HepG2 (cell line): Measurements from ENCODE around the gene MEGF6. TPM values are rescaled to one million over a fixed set of nuclear protein-coding genes. Genes with fewer than 3 reads are reported as not detected.

Experiments
- HNRNPL ChIP-seq: fragments of 200-400 bp; formaldehyde crosslinking; IDR thresholded peaks from 2 replicates; pipeline ENCODE4 v1.6.1; 2017; ENCODE audit warnings: mild to moderate bottlenecking, low read depth, low read length
- RAD21 ChIP-seq: fragments of 450-650 bp; formaldehyde crosslinking; IDR thresholded peaks from 2 replicates; pipeline ENCODE4 v1.5.0; 2020; ENCODE audit warnings: mild to moderate bottlenecking
- ZNF747 ChIP-seq: sonication (generic); formaldehyde crosslinking; IDR thresholded peaks from 2 replicates; pipeline ENCODE4 v1.8.1; 2023; ENCODE audit warnings: missing genetic modification reagents, mild to moderate bottlenecking, borderline replicate concordance
- polyA plus RNA-seq, 8 experiments: library from polyadenylated mRNA; depleted of rRNA in 3 of 8; stranded (reverse) in 7 of 8; unstranded in 1 of 8; fragments of >200 nt; fragmentation: Illumina TruSeq in 4 of 8; extraction: Trizol in 4 of 8; gene quantifications; 2 replicates each; pipeline versions ENCODE4 v1.2.1 to v1.2.3, GENCODE V29; 2011 to 2016; ENCODE audit warnings: low read depth in 4 of 8, missing spikeins in 1 of 8, mixed read lengths in 1 of 8; ENCODE audit not compliant: insufficient read depth in 1 of 8
- total RNA-seq, 5 experiments: library from RNA; depleted of rRNA; stranded (reverse); fragments of >200 nt; fragmentation: Illumina TruSeq; extraction: Trizol; gene quantifications; 2 replicates each; pipeline ENCODE4 v1.2.3, GENCODE V29; 2016; ENCODE audit warnings: low read depth in 1 of 5
- TF ChIP-seq, protein P1 (sequence below): sonication (generic); formaldehyde crosslinking; IDR thresholded peaks from 2 replicates; pipeline ENCODE4 v1.5.0; 2020; ENCODE audit warnings: mild to moderate bottlenecking, missing genetic modification reagents, borderline replicate concordance
- TF ChIP-seq, protein P2 (sequence below): sonication (generic); formaldehyde crosslinking; IDR thresholded peaks from 2 replicates; pipeline ENCODE4 v1.8.0; 2023; ENCODE audit warnings: mild to moderate bottlenecking, missing genetic modification reagents

Gene MEGF6
- total and polyA plus RNA-seq, 2 of the 13 experiments (the other 11 are each of a cell fraction or from before 2014, with no cell fraction given) = 1.9 TPM

DNA sequence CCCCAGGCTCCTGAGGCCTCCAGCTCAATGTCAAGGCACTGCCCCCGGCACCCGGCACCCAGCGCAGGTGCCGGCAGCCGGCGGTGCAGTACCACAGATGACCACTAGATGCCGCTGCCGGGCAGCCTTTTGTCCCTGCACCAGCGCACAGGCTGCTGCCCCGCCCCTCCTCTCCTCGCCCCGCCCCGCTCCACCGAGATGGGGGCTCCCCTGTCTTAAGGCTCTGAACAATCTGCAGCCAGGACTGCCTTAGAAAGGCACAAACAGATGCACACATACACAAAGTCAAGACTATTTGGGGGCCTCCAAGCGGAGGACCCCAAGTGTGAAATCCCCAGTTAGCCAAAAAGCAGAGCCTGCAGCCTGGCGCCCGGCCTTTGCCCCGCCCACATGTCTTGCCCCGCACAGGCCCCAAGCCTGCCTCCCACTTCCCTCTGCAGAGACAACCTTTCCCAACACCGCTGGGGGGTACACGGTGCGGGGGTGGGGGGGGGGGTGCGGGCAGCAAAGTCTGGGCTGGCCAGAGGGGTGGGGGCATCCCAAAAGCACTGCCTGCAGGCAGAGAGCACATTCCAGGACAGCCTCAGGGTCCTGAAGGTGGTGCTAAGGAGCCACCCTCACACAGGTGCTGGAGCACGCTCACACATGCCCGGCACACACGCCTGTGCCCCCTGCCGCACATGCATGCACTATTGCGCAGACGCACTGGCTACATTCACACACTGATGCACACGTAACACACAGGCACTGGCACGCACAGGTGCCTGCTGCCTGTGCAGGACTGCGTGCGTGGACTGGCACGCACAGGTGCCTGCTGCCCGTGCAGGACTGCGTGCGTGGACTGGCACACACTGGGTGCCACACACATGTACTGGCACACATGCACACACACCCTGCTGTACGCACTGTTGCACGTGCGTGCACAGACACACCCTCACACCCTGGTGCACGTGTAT lies 119.7 kb downstream of the MEGF6 start (continued):
- TF ChIP-seq, protein P1, sequence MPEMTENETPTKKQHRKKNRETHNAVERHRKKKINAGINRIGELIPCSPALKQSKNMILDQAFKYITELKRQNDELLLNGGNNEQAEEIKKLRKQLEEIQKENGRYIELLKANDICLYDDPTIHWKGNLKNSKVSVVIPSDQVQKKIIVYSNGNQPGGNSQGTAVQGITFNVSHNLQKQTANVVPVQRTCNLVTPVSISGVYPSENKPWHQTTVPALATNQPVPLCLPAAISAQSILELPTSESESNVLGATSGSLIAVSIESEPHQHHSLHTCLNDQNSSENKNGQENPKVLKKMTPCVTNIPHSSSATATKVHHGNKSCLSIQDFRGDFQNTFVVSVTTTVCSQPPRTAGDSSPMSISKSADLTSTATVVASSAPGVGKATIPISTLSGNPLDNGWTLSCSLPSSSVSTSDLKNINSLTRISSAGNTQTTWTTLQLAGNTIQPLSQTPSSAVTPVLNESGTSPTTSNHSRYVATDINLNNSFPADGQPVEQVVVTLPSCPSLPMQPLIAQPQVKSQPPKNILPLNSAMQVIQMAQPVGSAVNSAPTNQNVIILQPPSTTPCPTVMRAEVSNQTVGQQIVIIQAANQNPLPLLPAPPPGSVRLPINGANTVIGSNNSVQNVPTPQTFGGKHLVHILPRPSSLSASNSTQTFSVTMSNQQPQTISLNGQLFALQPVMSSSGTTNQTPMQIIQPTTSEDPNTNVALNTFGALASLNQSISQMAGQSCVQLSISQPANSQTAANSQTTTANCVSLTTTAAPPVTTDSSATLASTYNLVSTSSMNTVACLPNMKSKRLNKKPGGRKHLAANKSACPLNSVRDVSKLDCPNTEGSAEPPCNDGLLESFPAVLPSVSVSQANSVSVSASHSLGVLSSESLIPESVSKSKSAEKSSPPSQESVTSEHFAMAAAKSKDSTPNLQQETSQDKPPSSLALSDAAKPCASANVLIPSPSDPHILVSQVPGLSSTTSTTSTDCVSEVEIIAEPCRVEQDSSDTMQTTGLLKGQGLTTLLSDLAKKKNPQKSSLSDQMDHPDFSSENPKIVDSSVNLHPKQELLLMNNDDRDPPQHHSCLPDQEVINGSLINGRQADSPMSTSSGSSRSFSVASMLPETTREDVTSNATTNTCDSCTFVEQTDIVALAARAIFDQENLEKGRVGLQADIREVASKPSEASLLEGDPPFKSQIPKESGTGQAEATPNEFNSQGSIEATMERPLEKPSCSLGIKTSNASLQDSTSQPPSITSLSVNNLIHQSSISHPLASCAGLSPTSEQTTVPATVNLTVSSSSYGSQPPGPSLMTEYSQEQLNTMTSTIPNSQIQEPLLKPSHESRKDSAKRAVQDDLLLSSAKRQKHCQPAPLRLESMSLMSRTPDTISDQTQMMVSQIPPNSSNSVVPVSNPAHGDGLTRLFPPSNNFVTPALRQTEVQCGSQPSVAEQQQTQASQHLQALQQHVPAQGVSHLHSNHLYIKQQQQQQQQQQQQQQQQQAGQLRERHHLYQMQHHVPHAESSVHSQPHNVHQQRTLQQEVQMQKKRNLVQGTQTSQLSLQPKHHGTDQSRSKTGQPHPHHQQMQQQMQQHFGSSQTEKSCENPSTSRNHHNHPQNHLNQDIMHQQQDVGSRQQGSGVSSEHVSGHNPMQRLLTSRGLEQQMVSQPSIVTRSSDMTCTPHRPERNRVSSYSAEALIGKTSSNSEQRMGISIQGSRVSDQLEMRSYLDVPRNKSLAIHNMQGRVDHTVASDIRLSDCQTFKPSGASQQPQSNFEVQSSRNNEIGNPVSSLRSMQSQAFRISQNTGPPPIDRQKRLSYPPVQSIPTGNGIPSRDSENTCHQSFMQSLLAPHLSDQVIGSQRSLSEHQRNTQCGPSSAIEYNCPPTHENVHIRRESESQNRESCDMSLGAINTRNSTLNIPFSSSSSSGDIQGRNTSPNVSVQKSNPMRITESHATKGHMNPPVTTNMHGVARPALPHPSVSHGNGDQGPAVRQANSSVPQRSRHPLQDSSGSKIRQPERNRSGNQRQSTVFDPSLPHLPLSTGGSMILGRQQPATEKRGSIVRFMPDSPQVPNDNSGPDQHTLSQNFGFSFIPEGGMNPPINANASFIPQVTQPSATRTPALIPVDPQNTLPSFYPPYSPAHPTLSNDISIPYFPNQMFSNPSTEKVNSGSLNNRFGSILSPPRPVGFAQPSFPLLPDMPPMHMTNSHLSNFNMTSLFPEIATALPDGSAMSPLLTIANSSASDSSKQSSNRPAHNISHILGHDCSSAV (CRISPR knock-in tag) = no peak
- no peak for TF ChIP-seq ZNF747
- peak; percentile 69; the same call in 1 of the 2 replicates for TF ChIP-seq HNRNPL
- peak; percentile 72 for TF ChIP-seq RAD21 (CRISPR knock-in tag)
- TF ChIP-seq, protein P2, sequence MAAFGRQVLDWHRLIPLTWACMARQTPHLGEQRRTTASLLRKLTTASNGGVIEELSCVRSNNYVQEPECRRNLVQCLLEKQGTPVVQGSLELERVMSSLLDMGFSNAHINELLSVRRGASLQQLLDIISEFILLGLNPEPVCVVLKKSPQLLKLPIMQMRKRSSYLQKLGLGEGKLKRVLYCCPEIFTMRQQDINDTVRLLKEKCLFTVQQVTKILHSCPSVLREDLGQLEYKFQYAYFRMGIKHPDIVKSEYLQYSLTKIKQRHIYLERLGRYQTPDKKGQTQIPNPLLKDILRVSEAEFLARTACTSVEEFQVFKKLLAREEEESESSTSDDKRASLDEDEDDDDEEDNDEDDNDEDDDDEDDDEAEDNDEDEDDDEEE (CRISPR knock-in tag) = no peak
